GM19239 (cell line): ENCODE results near the gene PHOSPHO1.

Experiments used
- DNase-seq: peaks from one replicate; pipeline ENCODE4 v3.0.0; 2011; ENCODE audit warnings: low spot score; ENCODE audit not compliant: insufficient read length
- FAIRE-seq: peaks from 2 replicates; lab custom pipeline; 2011; peaks lifted over from hg19 to GRCh38; lab: Jason Lieb, UNC

PHOSPHO1 gene

GRCh38 chr17:49247944-49248343 is 17.4 kb upstream of the PHOSPHO1 start:
- DNase-seq (no peak), FAIRE-seq (no peak)

GRCh38 chr17:49244839-49245238 is 14.3 kb upstream of the PHOSPHO1 start:
- DNase-seq: no peak
- no peak for FAIRE-seq

- DNase-seq: no peak
- no peak for FAIRE-seq
These were observed 12.2 kb upstream of the PHOSPHO1 start for GRCh38 chr17:49242813-49243212.

GRCh38 chr17:49241692-49242397 is 11.3 kb upstream of the PHOSPHO1 start:
- DNase-seq (no peak), FAIRE-seq (no peak)

GRCh38 chr17:49241040-49241439 is 10.5 kb upstream of the PHOSPHO1 start:
- no peak for DNase-seq

GRCh38 chr17:49240619-49241018 is 10.0 kb upstream of the PHOSPHO1 start:
- FAIRE-seq (no peak), DNase-seq (no peak)

More at GRCh38 chr17:49241040-49241439, 10.5 kb upstream of the PHOSPHO1 start:
- FAIRE-seq: no peak

- DNase-seq (no peak), FAIRE-seq (no peak)
These were observed 9.4 kb upstream of the PHOSPHO1 start for GRCh38 chr17:49239963-49240362.

GRCh38 chr17:49235896-49236295 is 5.3 kb upstream of the PHOSPHO1 start:
- FAIRE-seq (no peak), DNase-seq (no peak)

- no peak for DNase-seq
- FAIRE-seq: no peak
These were observed 4.0 kb upstream of the PHOSPHO1 start for GRCh38 chr17:49234509-49235080.

GRCh38 chr17:49231563-49231894 is 942 bp upstream of the PHOSPHO1 start:
- DNase-seq (no peak), FAIRE-seq (no peak)

GRCh38 chr17:49229805-49230600 is 584 bp downstream of the PHOSPHO1 start:
- DNase-seq (no peak), FAIRE-seq (no peak)

- DNase-seq (no peak), FAIRE-seq (no peak)
These were observed 1.3 kb downstream of the PHOSPHO1 start for GRCh38 chr17:49229076-49229804.

- FAIRE-seq (peak; percentile 94), DNase-seq (peak; percentile 79)
These were observed 2.9 kb downstream of the PHOSPHO1 start for GRCh38 chr17:49227436-49228261.

- FAIRE-seq: no peak
These were observed 3.7 kb downstream of the PHOSPHO1 start for GRCh38 chr17:49226771-49227435.

GRCh38 chr17:49225554-49226236 is 4.9 kb downstream of the PHOSPHO1 start:
- FAIRE-seq: no peak

More at GRCh38 chr17:49226771-49227435, 3.7 kb downstream of the PHOSPHO1 start:
- no peak for DNase-seq

GRCh38 chr17:49224997-49225337 is 5.6 kb downstream of the PHOSPHO1 start:
- FAIRE-seq: no peak

More at GRCh38 chr17:49225554-49226236, 4.9 kb downstream of the PHOSPHO1 start:
- DNase-seq: no peak

GRCh38 chr17:49224198-49224996 is 6.2 kb downstream of the PHOSPHO1 start:
- FAIRE-seq (peak; percentile 8), DNase-seq (no peak)

More at GRCh38 chr17:49224997-49225337, 5.6 kb downstream of the PHOSPHO1 start:
- DNase-seq: no peak
